ENCODE data around the gene MRPS9.

DNA sequence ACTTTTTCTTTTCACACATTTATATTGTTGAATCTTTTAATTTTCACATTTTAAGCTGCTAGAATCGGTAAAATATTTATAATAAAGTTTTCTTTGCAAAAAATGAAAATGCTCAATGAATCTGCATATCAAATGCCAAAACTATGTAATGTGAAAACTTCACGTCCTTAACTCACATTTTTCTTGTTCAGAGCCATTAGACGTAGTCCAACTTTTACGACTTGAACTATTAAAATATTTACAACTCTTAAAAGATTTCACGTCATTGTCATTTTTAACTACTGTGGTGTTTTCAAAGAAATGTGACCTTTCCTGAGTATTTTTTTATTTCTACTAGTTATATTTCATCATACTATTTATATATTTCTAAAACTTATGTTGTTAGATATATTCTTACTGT is 54.9 kb downstream of the MRPS9 start:
- TF ChIP-seq CTCF (conservative IDR thresholded peaks at IDR 0.05 in 1 of 2, IDR thresholded peaks at IDR 0.05 in 1 of 2; ENCODE audit: extremely low read depth in 1 of 2, insufficient read depth in 1 of 2, low read depth in 1 of 2, low read length in 2 of 2): no peak
- no peak for TF ChIP-seq EZH2 (IDR thresholded peaks at IDR 0.05; ENCODE audit: borderline replicate concordance, low read length)
